ENCODE data around the gene RND3. TPM values are rescaled to one million over a fixed set of nuclear protein-coding genes. Genes with fewer than 3 reads are reported as not detected.

Gene RND3
- polyA plus RNA-seq, 1 experiment = 627 TPM

- POLR2A ChIA-PET = no interaction called here
- no peaks in the 10 kb centered on the region for H3K27me3 ChIP-seq (ENCODE audit: control insufficient read depth, insufficient read depth, low read length)
- H3K4me3 ChIP-seq (ENCODE audit: low read depth, low read length) = no peak overlapping the region
- no peaks in the 10 kb centered on the region for H3K9me3 ChIP-seq (ENCODE audit: control insufficient read depth, insufficient read depth, low read length)
- TF ChIP-seq CTCF (IDR thresholded peaks at IDR 0.05; ENCODE audit: low read depth, low read length) = no peak
- DNase-seq (ENCODE audit: low read depth, low spot score) = no peak
- H3K27ac ChIP-seq (ENCODE audit: low read depth, low read length) = no peak overlapping the region
- CTCF ChIA-PET = interaction anchor here (0.9 kb wide), 1 partner anchor 8 kb away, joined by 3 read pairs; no protein-coding TSS in a partner anchor
These were observed 58.0 kb downstream of the RND3 start for GRCh38 chr2:150429384-150429961.

- Histone ChIP-seq H3K9me3 (ENCODE audit: control insufficient read depth, insufficient read depth, low read length) (no peaks in the 10 kb centered on the region), H3K27me3 (ENCODE audit: control insufficient read depth, insufficient read depth, low read length) (no peaks in the 10 kb centered on the region), H3K27ac (ENCODE audit: low read depth, low read length) (no peak overlapping the region), H3K4me3 (ENCODE audit: low read depth, low read length) (no peak overlapping the region)
- CTCF ChIA-PET = interaction anchor here (0.9 kb wide), 1 partner anchor 9 kb away, joined by 3 read pairs; no protein-coding TSS in a partner anchor
- DNase-seq (ENCODE audit: low read depth, low spot score) = no peak
- POLR2A ChIA-PET = no interaction called here
- TF ChIP-seq CTCF (IDR thresholded peaks at IDR 0.05; ENCODE audit: low read depth, low read length) = no peak
These were observed 58.8 kb downstream of the RND3 start for GRCh38 chr2:150428641-150429040.

GRCh38 chr2:150427298-150427697, 60.2 kb downstream of the RND3 start:
- CTCF ChIA-PET = no interaction called here

GRCh38 chr2:150426724-150427123, 60.7 kb downstream of the RND3 start:
- no peaks in the 10 kb centered on the region for H3K27me3 ChIP-seq (ENCODE audit: control insufficient read depth, insufficient read depth, low read length)
- no peaks in the 10 kb centered on the region for H3K9me3 ChIP-seq (ENCODE audit: control insufficient read depth, insufficient read depth, low read length)
- DNase-seq (ENCODE audit: low read depth, low spot score) = no peak
- no peak overlapping the region for H3K27ac ChIP-seq (ENCODE audit: low read depth, low read length)
- TF ChIP-seq CTCF (IDR thresholded peaks at IDR 0.05; ENCODE audit: low read depth, low read length) = no peak
- H3K4me3 ChIP-seq (ENCODE audit: low read depth, low read length) = no peak overlapping the region
- CTCF ChIA-PET = no interaction called here
- POLR2A ChIA-PET = no interaction called here

More at GRCh38 chr2:150427298-150427697, 60.2 kb downstream of the RND3 start:
- POLR2A ChIA-PET = no interaction called here
- DNase-seq (ENCODE audit: low read depth, low spot score) = no peak
- Histone ChIP-seq H3K27me3 (ENCODE audit: control insufficient read depth, insufficient read depth, low read length) (no peaks in the 10 kb centered on the region), H3K27ac (ENCODE audit: low read depth, low read length) (no peak overlapping the region), H3K4me3 (ENCODE audit: low read depth, low read length) (no peak overlapping the region), H3K9me3 (ENCODE audit: control insufficient read depth, insufficient read depth, low read length) (no peaks in the 10 kb centered on the region)
- TF ChIP-seq CTCF (IDR thresholded peaks at IDR 0.05; ENCODE audit: low read depth, low read length) = no peak

GRCh38 chr2:150426315-150426714, 61.2 kb downstream of the RND3 start:
- no peak for DNase-seq (ENCODE audit: low read depth, low spot score)
- Histone ChIP-seq H3K27ac (ENCODE audit: low read depth, low read length) (no peak overlapping the region), H3K27me3 (ENCODE audit: control insufficient read depth, insufficient read depth, low read length) (no peaks in the 10 kb centered on the region), H3K4me3 (ENCODE audit: low read depth, low read length) (no peak overlapping the region), H3K9me3 (ENCODE audit: control insufficient read depth, insufficient read depth, low read length) (no peaks in the 10 kb centered on the region)
- no peak for TF ChIP-seq CTCF (IDR thresholded peaks at IDR 0.05; ENCODE audit: low read depth, low read length)
- CTCF ChIA-PET = interaction anchor here (0.7 kb wide), 1 partner anchor 179 kb away, joined by 5 read pairs; no protein-coding TSS in a partner anchor
- POLR2A ChIA-PET = no interaction called here
